ENCODE measurements around the gene RBM24. TPM values are rescaled to one million over a fixed set of nuclear protein-coding genes. Genes with fewer than 3 reads are reported as not detected.
A peak's percentile ranks its signal among the peaks of the same experiment; 100 is the strongest.

Gene RBM24
- total and polyA plus RNA-seq, 11 donors, result 107 to 263 (median 147) TPM

DNA sequence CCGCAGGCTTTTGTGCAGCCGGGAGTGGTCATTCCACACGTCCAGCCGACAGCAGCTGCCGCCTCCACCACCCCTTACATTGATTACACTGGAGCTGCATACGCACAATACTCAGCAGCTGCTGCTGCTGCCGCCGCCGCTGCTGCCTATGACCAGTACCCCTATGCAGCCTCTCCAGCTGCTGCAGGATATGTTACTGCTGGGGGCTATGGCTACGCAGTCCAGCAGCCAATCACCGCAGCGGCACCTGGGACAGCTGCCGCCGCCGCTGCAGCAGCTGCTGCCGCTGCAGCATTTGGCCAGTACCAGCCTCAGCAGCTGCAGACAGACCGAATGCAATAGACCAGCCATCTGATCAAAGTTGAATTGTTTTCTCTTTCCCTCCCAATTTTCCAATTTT lies 10.6 kb downstream of the RBM24 start:
- peak in 3 of 5 donors; percentile 14 to 39 (median 27) for DNase-seq
- Histone ChIP-seq H3K9me3 (no peaks in the 10 kb centered on the region), H3K36me3 (peaks cover 0 to 33% (median 0%) of the 10 kb centered on the region in 9 donors), H3K4me3 (peak overlapping the region in 8 of 12 donors; percentile 26 to 45 (median 36)), H3K4me1 (peaks cover 0 to 41% (median 9%) of the 10 kb centered on the region in 12 donors), H3K27me3 (no peaks in the 10 kb centered on the region), H3K27ac (peak overlapping the region in 11 of 12 donors; percentile 39 to 94 (median 79))
- WGBS, 4 donors, result 42 to 56% (median 45%) methylated on average over 17 of the region's 17 CpGs
- TF ChIP-seq, protein P1, sequence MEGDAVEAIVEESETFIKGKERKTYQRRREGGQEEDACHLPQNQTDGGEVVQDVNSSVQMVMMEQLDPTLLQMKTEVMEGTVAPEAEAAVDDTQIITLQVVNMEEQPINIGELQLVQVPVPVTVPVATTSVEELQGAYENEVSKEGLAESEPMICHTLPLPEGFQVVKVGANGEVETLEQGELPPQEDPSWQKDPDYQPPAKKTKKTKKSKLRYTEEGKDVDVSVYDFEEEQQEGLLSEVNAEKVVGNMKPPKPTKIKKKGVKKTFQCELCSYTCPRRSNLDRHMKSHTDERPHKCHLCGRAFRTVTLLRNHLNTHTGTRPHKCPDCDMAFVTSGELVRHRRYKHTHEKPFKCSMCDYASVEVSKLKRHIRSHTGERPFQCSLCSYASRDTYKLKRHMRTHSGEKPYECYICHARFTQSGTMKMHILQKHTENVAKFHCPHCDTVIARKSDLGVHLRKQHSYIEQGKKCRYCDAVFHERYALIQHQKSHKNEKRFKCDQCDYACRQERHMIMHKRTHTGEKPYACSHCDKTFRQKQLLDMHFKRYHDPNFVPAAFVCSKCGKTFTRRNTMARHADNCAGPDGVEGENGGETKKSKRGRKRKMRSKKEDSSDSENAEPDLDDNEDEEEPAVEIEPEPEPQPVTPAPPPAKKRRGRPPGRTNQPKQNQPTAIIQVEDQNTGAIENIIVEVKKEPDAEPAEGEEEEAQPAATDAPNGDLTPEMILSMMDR (IDR thresholded peaks at IDR 0.05), result no peak
- TF ChIP-seq POLR2A (IDR thresholded peaks at IDR 0.05), result no peak
- intact Hi-C loops (cut with DNase I), result loop anchor here in 5 of 10 donors (5.0 to 10.0 kb wide), 3 partner anchors 101 to 191 kb away; partner anchors contain the start of gene CAP2 (in 4 of the 5)
- ATAC-seq, result peak in 3 of 4 donors; percentile 4 to 48 (median 27)

DNA sequence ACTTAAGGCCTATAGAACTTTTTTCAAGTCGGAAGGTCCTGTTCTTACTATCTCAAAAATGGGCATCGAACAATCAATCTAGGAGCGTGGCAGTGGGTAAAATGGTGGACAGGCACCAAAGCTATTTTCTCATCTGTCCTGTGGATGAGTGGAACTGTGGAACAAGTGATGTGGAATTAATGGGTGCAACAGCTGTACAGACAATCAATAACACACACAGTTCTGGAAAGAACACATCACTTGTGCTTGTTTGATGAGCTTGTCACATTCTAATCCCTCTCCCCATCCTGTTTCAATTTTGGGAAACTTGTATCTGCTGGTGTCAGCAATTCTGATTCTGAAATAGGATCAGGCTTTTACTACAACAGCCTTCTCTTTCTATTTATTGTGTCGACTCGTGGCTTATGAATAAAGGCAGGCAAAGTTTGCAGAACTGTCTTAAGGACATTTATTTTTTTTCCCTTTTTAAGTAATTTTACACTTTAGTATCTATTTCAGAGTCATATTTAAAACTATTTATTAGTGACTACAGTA lies 11.5 kb downstream of the RBM24 start:
- H3K27me3 ChIP-seq, result no peaks in the 10 kb centered on the region
- peak overlapping the region in 1 of 12 donors; percentile 26 for H3K4me3 ChIP-seq
- H3K36me3 ChIP-seq, result peaks cover 0 to 32% (median 0%) of the 10 kb centered on the region in 9 donors
- TF ChIP-seq POLR2A (IDR thresholded peaks at IDR 0.05), result no peak
- TF ChIP-seq, protein P1 (IDR thresholded peaks at IDR 0.05), result no peak
- peaks cover 0 to 41% (median 13%) of the 10 kb centered on the region in 12 donors for H3K4me1 ChIP-seq
- ATAC-seq, result no peak
- WGBS, 4 donors, result 46 to 73% (median 59%) methylated on average over 5 of the region's 5 CpGs
- H3K27ac ChIP-seq, result peak overlapping the region in 9 of 12 donors; percentile 0 to 94 (median 78)
- intact Hi-C loops (cut with DNase I), result loop anchor here in 5 of 10 donors (5.0 to 10.0 kb wide), 3 partner anchors 100 to 190 kb away; partner anchors contain the start of gene CAP2 (in 4 of the 5)
- DNase-seq, result no peak
- H3K9me3 ChIP-seq, result no peaks in the 10 kb centered on the region

DNA sequence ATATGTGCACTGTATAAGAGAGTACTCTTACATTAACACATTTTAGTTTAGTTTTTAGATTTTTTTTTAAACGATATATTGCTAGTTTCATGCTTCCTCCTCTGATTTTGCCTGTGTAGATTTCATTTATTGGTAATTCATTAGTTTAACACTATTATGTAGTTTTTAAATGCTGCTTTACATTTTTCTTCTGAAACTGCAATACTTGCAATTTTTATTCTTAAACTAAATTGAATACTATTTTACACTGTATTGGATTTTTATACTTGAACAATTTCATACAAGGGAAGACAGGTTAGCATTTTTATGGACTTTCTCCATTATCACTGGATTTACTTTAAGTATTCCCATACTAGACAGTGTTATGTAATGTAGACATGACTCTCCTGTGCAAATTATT lies 12.2 kb downstream of the RBM24 start:
- ATAC-seq (no peak), DNase-seq (no peak)
- Histone ChIP-seq H3K36me3 (peaks cover 0 to 31% (median 0%) of the 10 kb centered on the region in 9 donors), H3K4me1 (peaks cover 0 to 41% (median 13%) of the 10 kb centered on the region in 12 donors), H3K9me3 (no peaks in the 10 kb centered on the region), H3K4me3 (no peak overlapping the region), H3K27ac (peak overlapping the region in 3 of 12 donors; percentile 12 to 94 (median 20)), H3K27me3 (no peaks in the 10 kb centered on the region)
- TF ChIP-seq, protein P1 (IDR thresholded peaks at IDR 0.05), result no peak
- no peak for TF ChIP-seq POLR2A (IDR thresholded peaks at IDR 0.05)
- WGBS, 4 donors, result 83 to 90% (median 86%) methylated on average over 1 of the region's 1 CpG
- intact Hi-C loops (cut with DNase I), result loop anchor here in 5 of 10 donors (5.0 to 10.0 kb wide), 3 partner anchors 99 to 189 kb away; partner anchors contain the start of gene CAP2 (in 4 of the 5)
